ENCODE results near the gene TFIP11.

- TF ChIP-seq RAD21 (IDR thresholded peaks at IDR 0.05; ENCODE audit: insufficient read depth, low read depth, low read length) = no peak
- no peak for TF ChIP-seq CTCF (IDR thresholded peaks at IDR 0.05 in 2 of 3, conservative IDR thresholded peaks at IDR 0.05 in 1 of 3; ENCODE audit: control insufficient read depth in 2 of 3, extremely low read depth in 1 of 3, insufficient read depth in 1 of 3, low read depth in 3 of 3, low read length in 3 of 3)
- no peak for TF ChIP-seq NFIC (IDR thresholded peaks at IDR 0.05; ENCODE audit: low read depth, low read length)
- TF ChIP-seq E2F4 (IDR thresholded peaks at IDR 0.05; ENCODE audit: low read depth, low read length) = no peak
- no peak for TF ChIP-seq POLR2A (IDR thresholded peaks at IDR 0.05; ENCODE audit: low read depth, low read length)
- TF ChIP-seq SIX5 (IDR thresholded peaks at IDR 0.05; ENCODE audit: low read depth, low read length, severe bottlenecking) = no peak
- no peak for TF ChIP-seq USF2 (IDR thresholded peaks at IDR 0.05; ENCODE audit: borderline replicate concordance, low read depth, low read length)
- no peak for TF ChIP-seq EZH2 (IDR thresholded peaks at IDR 0.05; ENCODE audit: borderline replicate concordance, control insufficient read depth, low read depth, low read length)
- TF ChIP-seq CHD2 (IDR thresholded peaks at IDR 0.05; ENCODE audit: borderline replicate concordance, low read depth, low read length) = no peak
- no peak for TF ChIP-seq SMC3 (IDR thresholded peaks at IDR 0.05; ENCODE audit: borderline replicate concordance, low read length)
- no peak for TF ChIP-seq TBL1XR1 (IDR thresholded peaks at IDR 0.05; ENCODE audit: low read depth, low read length)
Observed at GRCh38 chr22:26547426-26547825, 35.2 kb upstream of the TFIP11 start.

Measured in GM12878 (cell line).